ENCODE data around the gene IRF9. TPM values are rescaled to one million over a fixed set of nuclear protein-coding genes. Genes with fewer than 3 reads are reported as not detected.

The IRF9 gene
- total RNA-seq, 4 donors from 2014 or later = 55.7 to 106 (median 65.8) TPM

- DNase-seq (ENCODE audit: low spot score in 2 of 2) = no peak
- Histone ChIP-seq H3K4me3 (no peak overlapping the region), H3K27ac (no peak overlapping the region), H3K4me1 (peaks cover 0 to 5% (median 4%) of the 10 kb centered on the region in 4 donors), H3K9me3 (no peaks in the 10 kb centered on the region), H3K36me3 (peaks cover 3 to 81% (median 41%) of the 10 kb centered on the region in 3 donors), H3K27me3 (no peaks in the 10 kb centered on the region)
- TF ChIP-seq POLR2A (IDR thresholded peaks at IDR 0.05) (no peak), CTCF (IDR thresholded peaks at IDR 0.05) (no peak), EP300 (IDR thresholded peaks at IDR 0.05) (no peak)
- 93% methylated on average over 8 of the region's 8 CpGs for WGBS, 2 donors
Measured at GRCh38 chr14:24121210-24121609, 39.9 kb upstream of the IRF9 start.

GRCh38 chr14:24122416-24122815, 38.6 kb upstream of the IRF9 start:
- Histone ChIP-seq H3K9me3 (no peaks in the 10 kb centered on the region), H3K4me1 (no peaks in the 10 kb centered on the region), H3K36me3 (peaks cover 3 to 73% (median 36%) of the 10 kb centered on the region in 3 donors), H3K4me3 (no peak overlapping the region), H3K27ac (no peak overlapping the region), H3K27me3 (no peaks in the 10 kb centered on the region)
- 90 to 91% methylated on average over 4 of the region's 4 CpGs for WGBS, 2 donors
- TF ChIP-seq CTCF (IDR thresholded peaks at IDR 0.05) = no peak
- TF ChIP-seq EP300 (IDR thresholded peaks at IDR 0.05) = no peak
- TF ChIP-seq POLR2A (IDR thresholded peaks at IDR 0.05) = no peak
- no peak for DNase-seq (ENCODE audit: low spot score in 2 of 2)

- H3K9me3 ChIP-seq = no peaks in the 10 kb centered on the region
- H3K36me3 ChIP-seq = peaks cover 3 to 68% (median 31%) of the 10 kb centered on the region in 3 donors
- DNase-seq (ENCODE audit: low spot score in 2 of 2) = no peak
- H3K4me1 ChIP-seq = no peaks in the 10 kb centered on the region
- no peak for TF ChIP-seq EP300 (IDR thresholded peaks at IDR 0.05)
- H3K27ac ChIP-seq = no peak overlapping the region
- no peaks in the 10 kb centered on the region for H3K27me3 ChIP-seq
- 87 to 90% methylated on average over 8 of the region's 8 CpGs for WGBS, 2 donors
- no peak overlapping the region for H3K4me3 ChIP-seq
Measured at GRCh38 chr14:24122898-24123297, 38.2 kb upstream of the IRF9 start.

- H3K4me1 ChIP-seq = no peaks in the 10 kb centered on the region
- TF ChIP-seq EP300 (IDR thresholded peaks at IDR 0.05) = no peak
- TF ChIP-seq CTCF (IDR thresholded peaks at IDR 0.05) = no peak
- no peak for TF ChIP-seq POLR2A (IDR thresholded peaks at IDR 0.05)
- WGBS, 2 donors = 87 to 92% methylated on average over 9 of the region's 9 CpGs
- no peak overlapping the region for H3K27ac ChIP-seq
- no peak overlapping the region for H3K4me3 ChIP-seq
- H3K9me3 ChIP-seq = no peaks in the 10 kb centered on the region
- H3K27me3 ChIP-seq = no peaks in the 10 kb centered on the region
- DNase-seq (ENCODE audit: low spot score in 2 of 2) = no peak
- peaks cover 3 to 60% (median 25%) of the 10 kb centered on the region in 3 donors for H3K36me3 ChIP-seq
Measured at GRCh38 chr14:24123424-24124417, 37.3 kb upstream of the IRF9 start.

- Histone ChIP-seq H3K36me3 (peaks cover 0 to 35% (median 5%) of the 10 kb centered on the region in 3 donors), H3K4me3 (no peak overlapping the region), H3K27me3 (no peaks in the 10 kb centered on the region), H3K9me3 (no peaks in the 10 kb centered on the region), H3K4me1 (no peaks in the 10 kb centered on the region), H3K27ac (no peak overlapping the region)
- no peak for TF ChIP-seq CTCF (IDR thresholded peaks at IDR 0.05)
- TF ChIP-seq POLR2A (IDR thresholded peaks at IDR 0.05) = no peak
- TF ChIP-seq EP300 (IDR thresholded peaks at IDR 0.05) = no peak
- DNase-seq (ENCODE audit: low spot score in 2 of 2) = no peak
Measured at GRCh38 chr14:24126939-24127338, 34.1 kb upstream of the IRF9 start.

Data from tibial nerve (tissue), 4 donors.